GM12892 (cell line): Measurements from ENCODE around the gene GALNT16.

Experiments
- POLR2A ChIP-seq: IDR thresholded peaks from 2 replicates; pipeline ENCODE4 v1.6.1; 2011; ENCODE audit warnings: low read depth, low read length, control low read depth
- POLR2AphosphoS5 ChIP-seq: IDR thresholded peaks from 2 replicates; pipeline ENCODE4 v1.6.1; 2011; ENCODE audit warnings: low read depth, low read length, control low read depth
- TAF1 ChIP-seq: IDR thresholded peaks from 2 replicates; pipeline ENCODE4 v1.6.1; 2011; ENCODE audit warnings: low read depth, mild to moderate bottlenecking, control low read depth, low read length, borderline replicate concordance

- TF ChIP-seq POLR2A (no peak), POLR2AphosphoS5 (no peak), TAF1 (no peak)
Observed at GRCh38 chr14:69342928-69343525, 83.1 kb downstream of the GALNT16 start.
